A549 (cell line): ENCODE results near the gene VSTM4.

Experiments
- CTCF ChIP-seq: fragments of >200 bp; sonication (Bioruptor Twin); formaldehyde crosslinking; IDR thresholded peaks from 3 replicates; pipeline ENCODE4 v1.5.1; 2016
- ELK1 ChIP-seq: fragments of 150-350 bp; IDR thresholded peaks from 2 replicates; pipeline ENCODE4 v1.6.1; 2014; ENCODE audit warnings: low read depth, mild to moderate bottlenecking, low read length
- EP300 ChIP-seq, 2 experiments: fragments of >200 bp; sonication (Bioruptor Twin); formaldehyde crosslinking; IDR thresholded peaks; 2 replicates in 1 of 2; 3 replicates in 1 of 2; pipeline ENCODE4 v1.6.1; 2016 to 2017
- JUN ChIP-seq, 2 experiments: fragments of >200 bp; sonication (Bioruptor Twin); formaldehyde crosslinking; IDR thresholded peaks; 2 replicates in 1 of 2; 3 replicates in 1 of 2; pipeline ENCODE4 v1.6.1; 2016 to 2017
- MYC ChIP-seq: IDR thresholded peaks from 2 replicates; pipeline ENCODE4 v1.6.1; 2012; ENCODE audit warnings: mild to moderate bottlenecking, inconsistent platforms, low read length, improper control_type of control experiment, borderline replicate concordance
- POLR2A ChIP-seq: IDR thresholded peaks from 2 replicates; pipeline ENCODE4 v1.6.1; 2012; ENCODE audit warnings: mild to moderate bottlenecking, low read length
- SMC3 ChIP-seq: fragments of >200 bp; sonication (Bioruptor Twin); formaldehyde crosslinking; IDR thresholded peaks from 3 replicates; pipeline ENCODE4 v1.6.1; 2018; ENCODE audit warnings: inconsistent platforms
- USF2 ChIP-seq: fragments of 450-650 bp; IDR thresholded peaks from 2 replicates; pipeline ENCODE4 v1.6.1; 2014; ENCODE audit warnings: antibody characterized with exemption
- ZNF302 ChIP-seq: fragments of 250-450 bp; sonication (Bioruptor Pico); IDR thresholded peaks from 2 replicates; pipeline ENCODE4 v1.9.0; 2021; ENCODE audit warnings: inconsistent platforms, mild to moderate bottlenecking, moderate library complexity
- TF ChIP-seq, protein P1 (sequence below): IDR thresholded peaks from 2 replicates; pipeline ENCODE4 v1.6.1; 2012

DNA sequence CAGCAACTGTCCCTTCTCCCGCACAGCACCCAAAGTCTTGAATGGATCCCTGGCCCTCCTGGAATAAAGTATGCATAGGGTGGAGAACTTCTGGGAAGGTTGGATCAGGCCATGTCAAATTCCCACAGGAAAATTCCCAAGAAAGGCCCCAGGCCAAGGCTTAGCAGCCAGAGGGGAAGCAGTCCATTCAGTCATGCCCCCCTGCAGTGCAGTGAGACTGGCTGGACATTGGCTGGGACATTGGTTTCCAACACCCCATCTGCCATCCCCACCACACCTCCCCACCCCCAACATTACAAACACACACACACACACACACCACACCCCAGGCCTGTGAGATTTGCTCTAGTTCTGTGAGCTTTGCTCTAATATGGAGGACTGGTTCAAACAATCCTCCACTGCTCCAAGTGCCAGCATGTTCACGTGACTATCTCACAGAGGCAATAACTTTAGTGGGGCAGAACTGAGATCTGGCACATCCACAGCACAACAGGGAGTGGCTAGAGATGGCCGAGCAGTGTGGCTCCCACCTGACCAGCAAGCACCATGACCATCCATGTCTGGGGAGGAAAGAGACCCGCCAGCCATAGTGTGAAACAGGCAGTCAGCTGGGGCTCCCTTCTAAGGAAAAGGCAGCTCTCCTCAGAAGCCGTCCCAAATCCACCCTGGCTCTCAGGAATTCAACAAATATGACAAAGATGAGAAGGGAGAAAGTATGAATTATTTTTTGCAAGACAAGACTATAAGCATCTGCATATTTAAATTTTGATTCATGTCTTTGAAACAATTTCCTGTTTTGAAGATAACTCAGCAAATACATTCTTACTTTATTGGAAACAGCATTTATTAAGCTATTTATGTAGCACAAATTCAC, 25.2 kb upstream of the VSTM4 start:
- TF ChIP-seq CTCF (no peak), POLR2A (no peak), USF2 (no peak), SMC3 (no peak), EP300 (IDR thresholded peaks at IDR 0.05) (no peak), JUN (IDR thresholded peaks at IDR 0.05) (no peak), ELK1 (no peak), ZNF302 (no peak), MYC (no peak)
- TF ChIP-seq, protein P1, sequence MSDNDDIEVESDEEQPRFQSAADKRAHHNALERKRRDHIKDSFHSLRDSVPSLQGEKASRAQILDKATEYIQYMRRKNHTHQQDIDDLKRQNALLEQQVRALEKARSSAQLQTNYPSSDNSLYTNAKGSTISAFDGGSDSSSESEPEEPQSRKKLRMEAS, result no peak
